Omental fat pad (tissue), 4 donors: ENCODE measurements around the gene RIBC2. TPM values are rescaled to one million over a fixed set of nuclear protein-coding genes. Genes with fewer than 3 reads are reported as not detected.
"Not testable (repeated sequence)": the region's sequence is repeated elsewhere in the genome, so short reads cannot be mapped to it uniquely, and the experiment has no call there.

Source experiments
- ATAC-seq: fragments of 150-250 bp; one replicate; pipeline ENCODE4 v1.9.1; 2016; ENCODE audit warnings: mild to moderate bottlenecking, moderate library complexity; ENCODE audit not compliant: low FRiP score
- DNase-seq: peaks from one replicate; pipeline ENCODE4 v3.0.0-alpha.2; 2019; ENCODE audit warnings: low spot score
- total RNA-seq, 4 donors: library from RNA; depleted of rRNA; stranded (reverse); fragments of >200 nt; gene quantifications; one replicate each; pipeline ENCODE4 v1.1.0, GENCODE V29; 2016
- TF ChIP-seq, protein P1 (sequence below), 3 donors: fragments of 450-650 bp; IDR thresholded peaks; one replicate each; pipeline ENCODE4 v1.5.1; 2016 to 2017; ENCODE audit warnings: antibody characterized with exemption in 3 of 3, mild to moderate bottlenecking in 3 of 3, moderate library complexity in 2 of 3

RIBC2 gene, protein sequence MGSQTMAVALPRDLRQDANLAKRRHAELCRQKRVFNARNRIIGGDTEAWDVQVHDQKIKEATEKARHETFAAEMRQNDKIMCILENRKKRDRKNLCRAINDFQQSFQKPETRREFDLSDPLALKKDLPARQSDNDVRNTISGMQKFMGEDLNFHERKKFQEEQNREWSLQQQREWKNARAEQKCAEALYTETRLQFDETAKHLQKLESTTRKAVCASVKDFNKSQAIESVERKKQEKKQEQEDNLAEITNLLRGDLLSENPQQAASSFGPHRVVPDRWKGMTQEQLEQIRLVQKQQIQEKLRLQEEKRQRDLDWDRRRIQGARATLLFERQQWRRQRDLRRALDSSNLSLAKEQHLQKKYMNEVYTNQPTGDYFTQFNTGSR
- under 1 TPM in 1 of 4 donors, not detected in 3; 0.56 TPM for total RNA-seq

DNA sequence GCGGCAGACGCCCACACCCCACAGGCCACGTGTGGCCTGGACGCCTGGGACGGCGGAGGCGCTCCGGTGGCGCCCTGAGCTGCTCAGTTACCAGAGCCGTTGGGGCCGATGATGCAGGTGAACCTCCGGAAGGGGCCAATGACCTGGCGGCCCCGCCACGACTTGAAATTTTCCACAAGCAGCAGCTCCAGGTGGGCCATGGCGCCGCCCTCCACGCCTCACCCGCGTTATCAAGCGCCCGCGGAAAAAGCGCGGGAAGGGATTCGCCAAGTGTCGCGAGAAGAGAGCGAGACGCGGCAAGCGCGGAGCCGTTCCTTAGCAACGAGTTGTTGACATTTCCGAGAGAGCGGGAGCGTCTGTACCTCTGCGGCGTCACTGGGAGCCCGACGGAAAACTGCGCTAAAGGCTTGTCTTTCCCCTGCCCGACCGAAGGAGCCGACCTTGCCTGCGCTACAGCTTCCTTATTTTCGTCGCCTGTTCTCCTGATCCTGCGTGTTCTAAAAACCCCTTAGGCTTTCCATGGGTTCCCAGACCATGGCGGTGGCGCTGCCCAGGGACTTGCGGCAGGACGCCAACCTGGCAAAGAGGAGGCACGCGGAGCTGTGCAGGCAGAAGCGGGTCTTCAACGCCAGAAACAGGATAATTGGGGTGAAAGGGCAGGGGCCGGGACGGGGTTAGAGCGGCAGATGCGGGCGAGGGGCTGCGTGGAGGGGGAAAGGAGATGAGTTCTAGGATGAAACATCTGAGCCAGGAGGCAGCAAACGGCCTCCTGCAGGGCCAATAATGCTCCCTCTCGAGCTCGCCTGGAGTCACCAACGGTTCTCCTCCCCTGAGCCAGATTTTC, at the start of gene RIBC2, which contains the start of gene SMC1B:
Gene RIBC2 (plus strand): TSS at position 326 of the 844 bp plus-strand sequence. CDS start 194 bp downstream, at position 520.
Gene SMC1B (minus strand): TSS at position 232 of the 844 bp plus-strand sequence. CDS start 32 bp downstream, at position 200.
- peak; percentile 39 for DNase-seq
- TF ChIP-seq, protein P1, sequence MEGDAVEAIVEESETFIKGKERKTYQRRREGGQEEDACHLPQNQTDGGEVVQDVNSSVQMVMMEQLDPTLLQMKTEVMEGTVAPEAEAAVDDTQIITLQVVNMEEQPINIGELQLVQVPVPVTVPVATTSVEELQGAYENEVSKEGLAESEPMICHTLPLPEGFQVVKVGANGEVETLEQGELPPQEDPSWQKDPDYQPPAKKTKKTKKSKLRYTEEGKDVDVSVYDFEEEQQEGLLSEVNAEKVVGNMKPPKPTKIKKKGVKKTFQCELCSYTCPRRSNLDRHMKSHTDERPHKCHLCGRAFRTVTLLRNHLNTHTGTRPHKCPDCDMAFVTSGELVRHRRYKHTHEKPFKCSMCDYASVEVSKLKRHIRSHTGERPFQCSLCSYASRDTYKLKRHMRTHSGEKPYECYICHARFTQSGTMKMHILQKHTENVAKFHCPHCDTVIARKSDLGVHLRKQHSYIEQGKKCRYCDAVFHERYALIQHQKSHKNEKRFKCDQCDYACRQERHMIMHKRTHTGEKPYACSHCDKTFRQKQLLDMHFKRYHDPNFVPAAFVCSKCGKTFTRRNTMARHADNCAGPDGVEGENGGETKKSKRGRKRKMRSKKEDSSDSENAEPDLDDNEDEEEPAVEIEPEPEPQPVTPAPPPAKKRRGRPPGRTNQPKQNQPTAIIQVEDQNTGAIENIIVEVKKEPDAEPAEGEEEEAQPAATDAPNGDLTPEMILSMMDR (IDR thresholded peaks at IDR 0.05) = no peak
- ATAC-seq = peak; percentile 76

DNA sequence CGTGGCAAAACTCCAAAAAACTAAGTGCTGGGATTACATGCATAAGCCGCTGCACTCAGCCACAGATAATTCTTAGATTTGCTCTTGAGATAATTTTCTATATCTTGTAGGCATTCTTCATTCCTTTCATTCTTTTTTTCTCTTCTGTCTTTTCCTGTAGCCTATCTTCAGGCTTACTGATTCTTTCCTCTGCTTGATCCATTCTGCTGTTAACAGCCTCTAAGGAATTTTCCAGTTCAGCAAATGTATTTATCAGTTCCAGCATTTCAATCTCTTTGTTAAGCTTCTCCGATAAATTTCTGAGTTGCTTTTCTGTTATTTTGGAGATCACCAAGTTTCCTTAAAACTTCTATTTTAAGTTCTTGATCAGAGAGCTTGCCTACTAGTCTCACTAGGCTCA, 46.8 kb upstream of the RIBC2 start:
- ATAC-seq (no peak), DNase-seq (no peak)
- TF ChIP-seq, protein P1 (IDR thresholded peaks at IDR 0.05) = no peak

DNA sequence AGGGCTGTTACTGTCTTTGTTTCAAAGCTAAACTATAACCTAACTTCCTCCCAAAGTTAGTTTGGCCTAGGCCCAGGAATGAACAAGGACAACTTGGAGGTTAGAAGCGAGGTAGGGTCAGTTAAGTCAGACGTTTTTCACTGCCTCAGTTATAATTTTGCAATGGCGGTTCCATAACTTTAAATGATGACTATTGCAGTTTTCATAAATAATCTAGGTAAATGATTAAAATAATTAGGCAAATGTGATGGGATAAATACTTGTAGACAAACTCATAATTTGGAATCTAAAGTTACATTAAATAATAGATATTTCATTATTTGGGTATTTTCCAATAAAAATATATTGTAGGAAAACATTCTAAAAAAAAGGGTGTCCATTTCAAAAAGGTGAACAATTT, 39.9 kb upstream of the RIBC2 start:
- DNase-seq, ATAC-seq: not testable (repeated sequence)

DNA sequence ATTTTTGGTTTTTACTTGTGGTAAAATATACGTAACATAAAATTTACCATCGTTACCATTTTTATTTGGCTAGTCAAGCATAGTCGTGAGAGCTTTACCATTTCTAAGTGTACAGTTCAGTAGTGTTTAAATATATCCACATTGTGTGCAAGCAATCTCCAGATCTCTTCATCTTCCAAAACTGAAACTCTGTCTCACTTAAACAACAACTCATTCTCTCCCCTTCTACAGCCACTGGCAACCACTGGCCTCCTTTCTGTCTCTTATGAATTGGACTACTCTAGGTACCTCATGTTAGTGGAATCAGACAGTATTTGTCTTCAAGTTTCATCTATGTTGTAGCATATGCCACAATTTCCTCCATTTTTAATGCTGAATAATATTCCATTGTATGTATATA, 37.5 kb upstream of the RIBC2 start:
- ATAC-seq = no peak

DNA sequence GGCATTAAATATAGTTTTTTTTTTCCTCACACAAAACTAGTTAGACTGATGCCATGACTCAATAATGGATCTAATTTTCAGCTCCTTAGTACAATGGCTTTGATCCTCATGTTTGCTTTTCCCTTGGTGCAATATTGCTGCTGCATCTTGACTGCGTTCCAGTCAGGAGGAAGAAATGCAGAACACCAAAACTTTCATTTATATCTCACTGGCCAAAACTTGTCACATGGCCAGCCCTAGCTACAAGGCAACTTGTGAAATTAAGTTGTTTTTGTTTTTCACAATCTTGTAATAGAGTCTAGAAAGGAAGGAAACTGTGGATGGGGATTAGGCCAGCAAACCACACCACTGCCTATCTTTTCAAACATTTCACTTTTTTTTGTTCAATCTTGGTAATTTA, 36.8 kb upstream of the RIBC2 start:
- TF ChIP-seq, protein P1 (IDR thresholded peaks at IDR 0.05) = no peak
- ATAC-seq (no peak), DNase-seq (no peak)

More for the DNA sequence above, 37.5 kb upstream of the RIBC2 start:
- TF ChIP-seq, protein P1 (IDR thresholded peaks at IDR 0.05) = no peak
- DNase-seq = no peak

DNA sequence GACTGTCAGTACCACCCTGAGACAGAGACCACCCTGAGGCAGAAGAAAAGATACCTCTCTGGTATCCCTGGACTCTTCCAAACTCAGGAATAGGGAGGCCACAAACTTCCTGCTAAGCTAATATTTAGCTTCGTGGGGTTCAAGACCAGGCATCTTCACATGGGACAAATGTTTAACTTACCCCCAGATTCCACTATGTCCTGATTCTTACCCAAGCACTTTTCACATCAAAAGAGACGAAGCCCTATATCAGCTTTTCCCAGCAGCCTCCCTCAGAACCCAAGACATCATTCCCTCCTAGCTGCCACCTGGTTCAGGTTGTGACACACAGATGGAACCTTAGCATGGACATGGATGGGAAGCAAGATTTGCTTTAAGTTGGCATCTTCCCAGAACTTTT, 32.1 kb upstream of the RIBC2 start:
- no peak for DNase-seq
- no peak for ATAC-seq
- TF ChIP-seq, protein P1 (IDR thresholded peaks at IDR 0.05) = no peak

DNA sequence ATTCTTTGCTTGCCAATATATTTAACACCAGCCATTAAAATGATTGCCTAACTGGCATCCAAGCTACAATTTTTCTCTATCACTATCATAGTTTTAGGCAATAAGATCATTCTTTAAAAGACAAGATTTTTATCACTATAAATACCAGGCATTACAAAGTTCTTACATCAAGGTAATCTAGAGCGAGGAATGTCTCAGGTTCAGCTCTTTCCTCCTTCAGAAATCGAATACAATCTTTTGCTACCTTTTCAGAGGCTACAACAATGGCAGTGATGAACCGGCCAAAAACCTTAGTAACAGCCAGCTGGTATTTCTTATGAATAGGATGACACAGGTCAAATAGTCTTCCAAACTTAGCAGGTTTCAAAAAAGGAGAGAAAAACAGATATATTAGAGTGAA, 23.9 kb upstream of the RIBC2 start:
- no peak for DNase-seq
- ATAC-seq = no peak
- TF ChIP-seq, protein P1 (IDR thresholded peaks at IDR 0.05) = no peak
